Neural progenitor cell (in vitro differentiated cells): ENCODE results near the gene ARHGEF12. TPM values are rescaled to one million over a fixed set of nuclear protein-coding genes. Genes with fewer than 3 reads are reported as not detected.

Experiments used
- DNase-seq: peaks from one replicate; pipeline ENCODE4 v3.0.0-alpha.2; 2016; ENCODE audit warnings: low spot score
- H2AFZ ChIP-seq: fragments of 200-600 bp; sonication (generic); replicated peaks from 2 replicates; pipeline ENCODE4 v1.6.1; 2016; ENCODE audit warnings: antibody characterized with exemption
- H3F3A ChIP-seq: fragments of 200-600 bp; sonication (generic); 2 replicates; pipeline ENCODE4 v1.6.1; 2016; ENCODE audit warnings: antibody characterized with exemption, low read depth
- H3K27ac ChIP-seq: fragments of 200-600 bp; sonication (generic); 2 replicates; pipeline ENCODE4 v1.5.1; 2016; ENCODE audit warnings: mild to moderate bottlenecking
- H3K27me3 ChIP-seq: fragments of 200-600 bp; sonication (generic); 2 replicates; pipeline ENCODE4 v1.6.1; 2016; ENCODE audit warnings: mild to moderate bottlenecking, moderate library complexity
- H3K36me3 ChIP-seq: fragments of 200-600 bp; sonication (generic); 2 replicates; pipeline ENCODE4 v1.5.1; 2016
- H3K4me1 ChIP-seq: fragments of 200-600 bp; sonication (generic); 2 replicates; pipeline ENCODE4 v1.6.1; 2016; ENCODE audit warnings: mixed run types
- H3K4me2 ChIP-seq: fragments of 200-600 bp; sonication (generic); 2 replicates; pipeline ENCODE4 v1.6.1; 2016
- H3K4me3 ChIP-seq: fragments of 200-600 bp; sonication (generic); 2 replicates; pipeline ENCODE4 v1.5.1; 2016
- H3K79me2 ChIP-seq: fragments of 200-600 bp; sonication (generic); 2 replicates; pipeline ENCODE4 v1.6.1; 2016; ENCODE audit warnings: low read depth
- H3K9ac ChIP-seq: fragments of 200-600 bp; sonication (generic); 2 replicates; pipeline ENCODE4 v1.6.1; 2016
- H3K9me3 ChIP-seq: fragments of 200-600 bp; sonication (generic); 2 replicates; pipeline ENCODE4 v1.5.1; 2016; ENCODE audit warnings: low read depth
- H4K20me1 ChIP-seq: fragments of 200-600 bp; sonication (generic); 2 replicates; pipeline ENCODE4 v1.6.1; 2016; ENCODE audit warnings: low read depth
- H3K27ac Mint-ChIP-seq: 3 replicates; pipeline ENCODE4 v1.8.0; 2021; ENCODE audit warnings: mixed read lengths
- H3K27me3 Mint-ChIP-seq: 2 replicates; pipeline ENCODE4 v1.8.0; 2022; ENCODE audit warnings: low read depth, mild to moderate bottlenecking, inconsistent platforms, moderate library complexity, mixed read lengths; ENCODE audit not compliant: insufficient read depth
- H3K36me3 Mint-ChIP-seq: 3 replicates; pipeline ENCODE4 v1.8.0; 2021; ENCODE audit warnings: mixed read lengths
- H3K4me1 Mint-ChIP-seq: 3 replicates; pipeline ENCODE4 v1.8.0; 2021; ENCODE audit warnings: mixed read lengths
- H3K4me3 Mint-ChIP-seq: 3 replicates; pipeline ENCODE4 v1.8.0; 2021; ENCODE audit warnings: mild to moderate bottlenecking, moderate library complexity, mixed read lengths
- H3K9me3 Mint-ChIP-seq: 3 replicates; pipeline ENCODE4 v1.8.0; 2020; ENCODE audit warnings: mixed read lengths
- CTCF ChIP-seq: fragments of 200-600 bp; sonication (generic); IDR thresholded peaks from 2 replicates; pipeline ENCODE4 v1.5.1; 2017; ENCODE audit warnings: antibody characterized with exemption, mild to moderate bottlenecking
- EZH2 ChIP-seq: fragments of 200-600 bp; sonication (generic); IDR thresholded peaks from 2 replicates; pipeline ENCODE4 v1.6.1; 2017; ENCODE audit warnings: antibody characterized with exemption, mild to moderate bottlenecking, moderate library complexity
- EZH2phosphoT487 ChIP-seq: fragments of 200-600 bp; sonication (generic); IDR thresholded peaks from 2 replicates; pipeline ENCODE4 v1.6.1; 2017; ENCODE audit warnings: antibody characterized with exemption
- total RNA-seq: library from RNA; depleted of rRNA; stranded (reverse); fragments of >200 nt; gene quantifications from 2 replicates; pipeline ENCODE4 v1.2.3, GENCODE V29; 2015; ENCODE audit warnings: low replicate concordance

Gene ARHGEF12
- total RNA-seq, 1 donor from 2014 or later: 31.3 TPM

- TF ChIP-seq EZH2phosphoT487 (no peak), CTCF (no peak), EZH2 (no peak)
- Mint-ChIP-seq H3K9me3 (no peaks in the 10 kb centered on the region), H3K27ac (no peak overlapping the region), H3K27me3 (no peaks in the 10 kb centered on the region), H3K36me3 (peaks cover 12% of the 10 kb centered on the region), H3K4me3 (no peak overlapping the region), H3K4me1 (no peaks in the 10 kb centered on the region)
- no peak overlapping the region for H3K27ac ChIP-seq
- H3K27me3 ChIP-seq: no peaks in the 10 kb centered on the region
- H3F3A ChIP-seq: no peaks in the 10 kb centered on the region
- H3K4me1 ChIP-seq: no peaks in the 10 kb centered on the region
- H4K20me1 ChIP-seq: no peaks in the 10 kb centered on the region
- H3K79me2 ChIP-seq: no peaks in the 10 kb centered on the region
- no peak overlapping the region for H3K4me2 ChIP-seq
- H3K4me3 ChIP-seq: no peak overlapping the region
- H3K9me3 ChIP-seq: no peaks in the 10 kb centered on the region
- no peak overlapping the region for H2AFZ ChIP-seq
- no peak for DNase-seq
- H3K9ac ChIP-seq: no peak overlapping the region
- H3K36me3 ChIP-seq: no peaks in the 10 kb centered on the region
These were observed 96.1 kb downstream of the ARHGEF12 start for GRCh38 chr11:120432056-120433018.

GRCh38 chr11:120441592-120441991 is 105.4 kb downstream of the ARHGEF12 start:
- Histone ChIP-seq H3F3A (no peaks in the 10 kb centered on the region), H3K79me2 (no peaks in the 10 kb centered on the region), H3K36me3 (peaks cover 16% of the 10 kb centered on the region), H3K9me3 (no peaks in the 10 kb centered on the region), H3K4me1 (no peaks in the 10 kb centered on the region), H3K27me3 (no peaks in the 10 kb centered on the region), H4K20me1 (no peaks in the 10 kb centered on the region), H3K27ac (no peak overlapping the region), H2AFZ (no peak overlapping the region), H3K4me3 (no peak overlapping the region), H3K9ac (no peak overlapping the region), H3K4me2 (no peak overlapping the region)
- Mint-ChIP-seq H3K9me3 (no peaks in the 10 kb centered on the region), H3K27me3 (no peaks in the 10 kb centered on the region), H3K36me3 (peaks cover 10% of the 10 kb centered on the region), H3K4me3 (no peak overlapping the region), H3K27ac (no peak overlapping the region), H3K4me1 (no peaks in the 10 kb centered on the region)
- no peak for DNase-seq
- TF ChIP-seq CTCF (no peak), EZH2 (no peak), EZH2phosphoT487 (no peak)

- H3K27ac Mint-ChIP-seq: no peak overlapping the region
These were observed 105.8 kb downstream of the ARHGEF12 start for GRCh38 chr11:120442031-120442430.

More at GRCh38 chr11:120442031-120442430, 105.8 kb downstream of the ARHGEF12 start:
- no peak for DNase-seq
- no peaks in the 10 kb centered on the region for H3K9me3 Mint-ChIP-seq
- Histone ChIP-seq H2AFZ (no peak overlapping the region), H3K9me3 (no peaks in the 10 kb centered on the region), H3K27ac (no peak overlapping the region), H3K4me1 (no peaks in the 10 kb centered on the region), H3K4me2 (no peak overlapping the region), H3K36me3 (peaks cover 16% of the 10 kb centered on the region), H3K27me3 (no peaks in the 10 kb centered on the region), H3K4me3 (no peak overlapping the region), H3F3A (no peaks in the 10 kb centered on the region), H3K79me2 (no peaks in the 10 kb centered on the region), H4K20me1 (no peaks in the 10 kb centered on the region), H3K9ac (no peak overlapping the region)
- peaks cover 15% of the 10 kb centered on the region for H3K36me3 Mint-ChIP-seq
- H3K4me3 Mint-ChIP-seq: no peak overlapping the region
- no peak for TF ChIP-seq CTCF
- no peak for TF ChIP-seq EZH2
- TF ChIP-seq EZH2phosphoT487: no peak
- H3K4me1 Mint-ChIP-seq: no peaks in the 10 kb centered on the region
- no peaks in the 10 kb centered on the region for H3K27me3 Mint-ChIP-seq
